ENCODE measurements around the gene SPOCK1.

DNA sequence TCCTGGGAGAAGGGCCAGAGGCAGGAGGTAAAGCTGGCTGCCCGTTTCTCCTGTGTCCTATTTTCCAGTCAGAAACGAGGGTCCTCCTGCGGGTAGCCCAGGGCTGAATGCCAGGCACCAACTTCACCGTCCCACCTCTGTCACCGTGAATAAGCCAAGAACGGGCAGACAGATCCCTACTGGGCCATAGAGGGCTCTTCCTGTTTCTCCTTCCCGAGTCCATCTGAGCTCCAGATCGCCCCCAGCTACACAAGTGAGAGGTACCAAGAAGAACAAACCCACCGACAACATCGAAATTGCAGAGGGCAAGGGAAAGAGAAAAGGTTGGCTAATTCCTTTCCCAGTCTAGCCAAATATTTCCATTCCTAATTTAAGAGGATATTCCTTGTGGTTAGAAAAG, 93.7 kb downstream of the SPOCK1 start:
- no peak for TF ChIP-seq EP300 (IDR thresholded peaks at IDR 0.05)
- TF ChIP-seq, protein P1, sequence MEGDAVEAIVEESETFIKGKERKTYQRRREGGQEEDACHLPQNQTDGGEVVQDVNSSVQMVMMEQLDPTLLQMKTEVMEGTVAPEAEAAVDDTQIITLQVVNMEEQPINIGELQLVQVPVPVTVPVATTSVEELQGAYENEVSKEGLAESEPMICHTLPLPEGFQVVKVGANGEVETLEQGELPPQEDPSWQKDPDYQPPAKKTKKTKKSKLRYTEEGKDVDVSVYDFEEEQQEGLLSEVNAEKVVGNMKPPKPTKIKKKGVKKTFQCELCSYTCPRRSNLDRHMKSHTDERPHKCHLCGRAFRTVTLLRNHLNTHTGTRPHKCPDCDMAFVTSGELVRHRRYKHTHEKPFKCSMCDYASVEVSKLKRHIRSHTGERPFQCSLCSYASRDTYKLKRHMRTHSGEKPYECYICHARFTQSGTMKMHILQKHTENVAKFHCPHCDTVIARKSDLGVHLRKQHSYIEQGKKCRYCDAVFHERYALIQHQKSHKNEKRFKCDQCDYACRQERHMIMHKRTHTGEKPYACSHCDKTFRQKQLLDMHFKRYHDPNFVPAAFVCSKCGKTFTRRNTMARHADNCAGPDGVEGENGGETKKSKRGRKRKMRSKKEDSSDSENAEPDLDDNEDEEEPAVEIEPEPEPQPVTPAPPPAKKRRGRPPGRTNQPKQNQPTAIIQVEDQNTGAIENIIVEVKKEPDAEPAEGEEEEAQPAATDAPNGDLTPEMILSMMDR (IDR thresholded peaks at IDR 0.05): no peak
